Activated T-helper 1 cell treated with anti-CD3 and anti-CD28 coated beads, Interleukin-2, amount 50 U/mL, for 16 hours (primary cell): ENCODE measurements around the gene PRAF2.

ENCODE experiments used
- DNase-seq, 2 donors: peaks; one replicate each; pipeline ENCODE4 v3.0.0-alpha.2; 2020; ENCODE audit warnings: low read depth in 1 of 2, low spot score in 1 of 2

Gene PRAF2

GRCh38 chrX:49073601-49074575 is at the start of gene PRAF2:
Gene PRAF2 (minus strand): TSS chrX:49074002. CDS start chrX:49073987, 15 bp downstream.
- DNase-seq: peak; percentile 77 to 78

- no peak for DNase-seq
These were observed 48.7 kb upstream of the PRAF2 start for GRCh38 chrX:49122499-49122898.

- no peak for DNase-seq
These were observed 46.3 kb upstream of the PRAF2 start for GRCh38 chrX:49120091-49120490.

GRCh38 chrX:49117581-49117980 is 43.8 kb upstream of the PRAF2 start:
- no peak for DNase-seq

- no peak for DNase-seq
These were observed 42.9 kb upstream of the PRAF2 start for GRCh38 chrX:49116716-49117115.

GRCh38 chrX:49116076-49116475 is 42.3 kb upstream of the PRAF2 start:
- no peak for DNase-seq

- no peak for DNase-seq
These were observed 38.0 kb upstream of the PRAF2 start for GRCh38 chrX:49111791-49112190.

- no peak for DNase-seq
These were observed 36.6 kb upstream of the PRAF2 start for GRCh38 chrX:49110417-49110816.

GRCh38 chrX:49108641-49109040 is 34.8 kb upstream of the PRAF2 start:
- DNase-seq: no peak

- DNase-seq: no peak
These were observed 33.1 kb upstream of the PRAF2 start for GRCh38 chrX:49106930-49107329.

- DNase-seq: no peak
These were observed 32.5 kb upstream of the PRAF2 start for GRCh38 chrX:49106296-49106695.

- DNase-seq: no peak
These were observed 29.8 kb upstream of the PRAF2 start for GRCh38 chrX:49103637-49104036.

- no peak for DNase-seq
These were observed 28.4 kb upstream of the PRAF2 start for GRCh38 chrX:49102190-49102589.

- no peak for DNase-seq
These were observed 27.8 kb upstream of the PRAF2 start for GRCh38 chrX:49101629-49101984.

GRCh38 chrX:49100704-49101628 is 27.2 kb upstream of the PRAF2 start:
- DNase-seq: peak; percentile 62 to 79

- no peak for DNase-seq
These were observed 22.6 kb upstream of the PRAF2 start for GRCh38 chrX:49096419-49096818.

GRCh38 chrX:49089553-49089952 is 15.8 kb upstream of the PRAF2 start:
- DNase-seq: no peak

GRCh38 chrX:49082271-49082871 is 8.6 kb upstream of the PRAF2 start:
- DNase-seq: no peak

GRCh38 chrX:49079489-49080428 is 6.0 kb upstream of the PRAF2 start, which contains the start of gene WDR45:
Gene WDR45 (minus strand): TSS chrX:49079887. CDS start chrX:49078095, 1,792 bp downstream.
- peak; percentile 37 to 62 for DNase-seq

GRCh38 chrX:49077941-49078340 is 4.1 kb upstream of the PRAF2 start:
- DNase-seq: no peak
